Brain microvascular endothelial cell (primary cell): Measurements from ENCODE around the gene SCARF1.

Experiments used
- DNase-seq: peaks from one replicate; pipeline ENCODE4 v3.0.0-alpha.2; 2020
- H3K27ac ChIP-seq: fragments of 250-450 bp; sonication (Bioruptor Pico); 2 replicates; pipeline ENCODE4 v1.5.1; 2020; ENCODE audit warnings: mild to moderate bottlenecking, moderate library complexity
- H3K27me3 ChIP-seq: fragments of 250-450 bp; sonication (Bioruptor Pico); replicated peaks from 2 replicates; pipeline ENCODE4 v1.5.1; 2020; ENCODE audit warnings: mild to moderate bottlenecking
- H3K36me3 ChIP-seq: fragments of 250-450 bp; sonication (Bioruptor Pico); replicated peaks from 2 replicates; pipeline ENCODE4 v1.5.1; 2020; ENCODE audit warnings: mild to moderate bottlenecking
- H3K4me3 ChIP-seq: 2 replicates; pipeline ENCODE4 v1.5.1; 2011; ENCODE audit warnings: low read depth, mild to moderate bottlenecking, control low read depth, low read length, moderate library complexity
- in situ Hi-C: cut with HindIII; loops from 2 replicates; pipeline ENCODE4 v1.10.0; 2017; ENCODE audit warnings: low sequenced_read_pairs, low pct_ligation_motif_present
- TF ChIP-seq, protein P1 (sequence below): IDR thresholded peaks from 2 replicates; pipeline ENCODE4 v1.5.1; 2011; ENCODE audit warnings: low read depth, mild to moderate bottlenecking, moderate library complexity, low read length, control low read depth, inconsistent platforms; ENCODE audit errors: missing control alignments

The SCARF1 gene

GRCh38 chr17:1648963-1649843, 3.7 kb upstream of the SCARF1 start:
- peak; percentile 84 for DNase-seq
- Histone ChIP-seq H3K4me3 (peak overlapping the region; percentile 55), H3K27me3 (no peaks in the 10 kb centered on the region), H3K27ac (peak overlapping the region; percentile 62), H3K36me3 (peaks cover 35% of the 10 kb centered on the region)
- TF ChIP-seq, protein P1, sequence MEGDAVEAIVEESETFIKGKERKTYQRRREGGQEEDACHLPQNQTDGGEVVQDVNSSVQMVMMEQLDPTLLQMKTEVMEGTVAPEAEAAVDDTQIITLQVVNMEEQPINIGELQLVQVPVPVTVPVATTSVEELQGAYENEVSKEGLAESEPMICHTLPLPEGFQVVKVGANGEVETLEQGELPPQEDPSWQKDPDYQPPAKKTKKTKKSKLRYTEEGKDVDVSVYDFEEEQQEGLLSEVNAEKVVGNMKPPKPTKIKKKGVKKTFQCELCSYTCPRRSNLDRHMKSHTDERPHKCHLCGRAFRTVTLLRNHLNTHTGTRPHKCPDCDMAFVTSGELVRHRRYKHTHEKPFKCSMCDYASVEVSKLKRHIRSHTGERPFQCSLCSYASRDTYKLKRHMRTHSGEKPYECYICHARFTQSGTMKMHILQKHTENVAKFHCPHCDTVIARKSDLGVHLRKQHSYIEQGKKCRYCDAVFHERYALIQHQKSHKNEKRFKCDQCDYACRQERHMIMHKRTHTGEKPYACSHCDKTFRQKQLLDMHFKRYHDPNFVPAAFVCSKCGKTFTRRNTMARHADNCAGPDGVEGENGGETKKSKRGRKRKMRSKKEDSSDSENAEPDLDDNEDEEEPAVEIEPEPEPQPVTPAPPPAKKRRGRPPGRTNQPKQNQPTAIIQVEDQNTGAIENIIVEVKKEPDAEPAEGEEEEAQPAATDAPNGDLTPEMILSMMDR = peak; percentile 78
- in situ Hi-C loops = no loop called here

DNA sequence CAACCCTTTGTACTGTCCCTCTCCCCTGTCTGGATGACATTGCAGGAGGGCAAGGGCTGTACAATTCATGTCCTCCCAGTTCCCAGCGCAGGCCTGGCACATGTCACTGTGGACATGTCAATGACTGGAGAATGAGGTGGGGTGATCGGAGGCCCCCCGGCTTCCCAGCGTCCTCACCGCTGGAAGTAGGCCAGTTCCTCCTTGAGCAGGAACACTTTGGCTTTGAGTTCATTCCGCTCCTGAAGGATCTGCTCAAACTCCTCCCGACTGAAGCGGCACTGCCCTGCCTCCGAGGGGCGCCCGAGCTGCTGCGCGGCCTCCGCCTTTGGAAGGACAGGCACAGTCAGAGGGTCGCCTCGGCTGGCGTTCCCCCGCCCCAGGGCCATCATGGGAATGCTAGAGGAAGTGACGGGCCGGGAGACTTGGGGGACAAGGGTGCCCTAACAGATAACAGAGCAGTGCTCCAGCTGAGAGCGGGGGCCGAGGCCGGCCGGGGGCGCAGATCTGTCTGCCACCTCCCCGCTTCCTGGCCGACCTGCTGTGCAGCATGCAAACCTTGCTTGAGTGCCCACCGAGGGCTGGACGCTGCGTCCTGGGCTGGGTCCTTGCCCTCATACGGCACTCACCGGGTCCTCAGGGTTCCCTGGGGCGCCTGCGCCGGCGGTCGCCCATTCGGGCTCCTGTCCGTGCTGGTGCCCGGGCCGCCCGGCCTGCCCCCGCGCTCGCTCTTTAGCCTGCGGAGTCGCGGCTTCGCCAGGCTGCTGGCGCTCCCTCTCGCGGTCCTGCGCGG, 2.8 kb upstream of the SCARF1 start:
- H3K36me3 ChIP-seq = peaks cover 27% of the 10 kb centered on the region
- TF ChIP-seq, protein P1 = peak; percentile 32
- H3K27ac ChIP-seq = no peak overlapping the region
- H3K27me3 ChIP-seq = no peaks in the 10 kb centered on the region
- in situ Hi-C loops = no loop called here
- DNase-seq = no peak
- peak overlapping the region; percentile 49 for H3K4me3 ChIP-seq

- in situ Hi-C loops = no loop called here
Observed at GRCh38 chr17:1647802-1648171, 2.3 kb upstream of the SCARF1 start.

GRCh38 chr17:1646199-1646875, 805 bp upstream of the SCARF1 start:
- TF ChIP-seq, protein P1 = no peak
- in situ Hi-C loops = no loop called here
- no peak for DNase-seq
- Histone ChIP-seq H3K27ac (no peak overlapping the region), H3K36me3 (peaks cover 8% of the 10 kb centered on the region), H3K27me3 (no peaks in the 10 kb centered on the region), H3K4me3 (no peak overlapping the region)

More at GRCh38 chr17:1647802-1648171, 2.3 kb upstream of the SCARF1 start:
- Histone ChIP-seq H3K4me3 (no peak overlapping the region), H3K27ac (no peak overlapping the region), H3K36me3 (peaks cover 21% of the 10 kb centered on the region), H3K27me3 (no peaks in the 10 kb centered on the region)
- no peak for DNase-seq
- TF ChIP-seq, protein P1 = no peak

- H3K36me3 ChIP-seq = no peaks in the 10 kb centered on the region
- no peaks in the 10 kb centered on the region for H3K27me3 ChIP-seq
- H3K4me3 ChIP-seq = no peak overlapping the region
- no peak overlapping the region for H3K27ac ChIP-seq
- DNase-seq = no peak
- in situ Hi-C loops = no loop called here
- TF ChIP-seq, protein P1 = no peak
Observed at GRCh38 chr17:1644493-1645206, 882 bp downstream of the SCARF1 start.
